Bronchial epithelial cell (primary cell): ENCODE results near the gene YAP1. TPM values are rescaled to one million over a fixed set of nuclear protein-coding genes. Genes with fewer than 3 reads are reported as not detected.

Experiments
- DNase-seq: peaks from one replicate; pipeline ENCODE4 v3.0.0-alpha.2; 2010; ENCODE audit warnings: low read depth
- FAIRE-seq: peaks from 2 replicates; lab custom pipeline; 2011; peaks lifted over from hg19 to GRCh38; lab: Jason Lieb, UNC
- H3K27me3 ChIP-seq: 2 replicates; pipeline ENCODE4 v1.5.1; 2011; ENCODE audit warnings: low read length; ENCODE audit not compliant: control insufficient read depth, insufficient read depth
- H3K36me3 ChIP-seq: 2 replicates; pipeline ENCODE4 v1.5.1; 2011; ENCODE audit warnings: low read length; ENCODE audit not compliant: control insufficient read depth, insufficient read depth
- H3K4me3 ChIP-seq: 2 replicates; pipeline ENCODE4 v1.5.1; 2011; ENCODE audit warnings: mild to moderate bottlenecking, low read depth, low read length, control low read depth
- total RNA-seq: library from RNA; depleted of rRNA; stranded (reverse); fragments of >200 nt; gene quantifications from 2 replicates; pipeline ENCODE4 v1.2.1, GENCODE V29; 2014
- TF ChIP-seq, protein P1 (sequence below): IDR thresholded peaks from 2 replicates; pipeline ENCODE4 v1.5.1; 2011; ENCODE audit warnings: mild to moderate bottlenecking, moderate library complexity, low read length, control low read depth, inconsistent platforms; ENCODE audit not compliant: insufficient read depth, severe bottlenecking

YAP1 gene
- total RNA-seq, 1 donor from 2014 or later: 151 TPM

DNA sequence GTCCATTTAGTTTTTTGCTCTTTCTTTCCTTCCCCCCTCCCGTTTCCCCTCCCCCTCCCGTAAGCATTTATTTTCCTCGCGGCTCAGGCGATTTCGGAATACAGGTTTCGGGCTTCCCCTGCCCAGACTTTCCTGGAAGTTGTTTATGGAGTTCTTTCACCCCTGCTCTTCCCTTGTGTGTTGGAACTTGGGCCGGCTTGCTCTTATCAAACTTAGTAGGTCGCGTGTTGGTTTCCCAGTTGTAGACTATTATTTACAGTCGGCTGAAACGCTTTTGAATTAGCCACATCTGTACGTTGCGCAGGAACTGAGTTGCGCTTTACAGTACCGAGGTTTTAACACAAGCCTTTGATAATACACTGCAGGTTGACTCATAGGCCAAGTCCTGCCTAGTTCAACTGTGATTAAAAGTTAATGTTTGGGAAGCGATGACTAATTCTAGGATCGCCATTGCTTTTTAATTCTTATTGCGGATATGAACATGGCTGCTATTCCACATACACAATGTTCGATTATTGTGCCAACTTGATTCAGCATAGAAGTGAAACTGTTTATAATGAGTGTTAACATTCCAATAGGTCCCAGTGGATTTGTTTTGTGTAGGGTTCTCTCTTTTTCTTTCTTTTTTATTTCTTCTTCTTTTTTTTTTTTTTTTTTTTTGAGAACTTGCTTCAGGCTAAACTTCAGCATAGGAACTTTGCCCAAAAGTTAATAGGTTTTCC is 1.7 kb downstream of the YAP1 start:
- Histone ChIP-seq H3K27me3 (no peaks in the 10 kb centered on the region), H3K4me3 (peak overlapping the region; percentile 96), H3K36me3 (no peaks in the 10 kb centered on the region)
- DNase-seq (peak; percentile 96), FAIRE-seq (peak; percentile 95)
- TF ChIP-seq, protein P1, sequence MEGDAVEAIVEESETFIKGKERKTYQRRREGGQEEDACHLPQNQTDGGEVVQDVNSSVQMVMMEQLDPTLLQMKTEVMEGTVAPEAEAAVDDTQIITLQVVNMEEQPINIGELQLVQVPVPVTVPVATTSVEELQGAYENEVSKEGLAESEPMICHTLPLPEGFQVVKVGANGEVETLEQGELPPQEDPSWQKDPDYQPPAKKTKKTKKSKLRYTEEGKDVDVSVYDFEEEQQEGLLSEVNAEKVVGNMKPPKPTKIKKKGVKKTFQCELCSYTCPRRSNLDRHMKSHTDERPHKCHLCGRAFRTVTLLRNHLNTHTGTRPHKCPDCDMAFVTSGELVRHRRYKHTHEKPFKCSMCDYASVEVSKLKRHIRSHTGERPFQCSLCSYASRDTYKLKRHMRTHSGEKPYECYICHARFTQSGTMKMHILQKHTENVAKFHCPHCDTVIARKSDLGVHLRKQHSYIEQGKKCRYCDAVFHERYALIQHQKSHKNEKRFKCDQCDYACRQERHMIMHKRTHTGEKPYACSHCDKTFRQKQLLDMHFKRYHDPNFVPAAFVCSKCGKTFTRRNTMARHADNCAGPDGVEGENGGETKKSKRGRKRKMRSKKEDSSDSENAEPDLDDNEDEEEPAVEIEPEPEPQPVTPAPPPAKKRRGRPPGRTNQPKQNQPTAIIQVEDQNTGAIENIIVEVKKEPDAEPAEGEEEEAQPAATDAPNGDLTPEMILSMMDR: no peak

DNA sequence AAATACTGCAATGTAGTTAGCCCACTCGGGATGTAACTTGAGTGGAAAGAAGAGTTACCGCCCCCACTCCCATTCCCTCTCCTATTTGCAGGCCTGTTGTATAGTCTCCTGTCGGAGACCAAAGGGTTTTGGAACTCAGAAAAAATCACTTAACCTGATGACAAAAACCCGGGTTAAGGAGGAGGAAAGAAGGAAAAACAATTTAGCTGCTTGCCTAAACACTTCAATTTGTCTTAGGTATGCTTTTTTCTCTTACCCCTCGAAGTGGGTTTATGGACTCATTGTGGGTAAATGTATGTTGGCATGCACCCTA is 2.2 kb downstream of the YAP1 start:
- no peak for FAIRE-seq
- no peaks in the 10 kb centered on the region for H3K27me3 ChIP-seq

DNA sequence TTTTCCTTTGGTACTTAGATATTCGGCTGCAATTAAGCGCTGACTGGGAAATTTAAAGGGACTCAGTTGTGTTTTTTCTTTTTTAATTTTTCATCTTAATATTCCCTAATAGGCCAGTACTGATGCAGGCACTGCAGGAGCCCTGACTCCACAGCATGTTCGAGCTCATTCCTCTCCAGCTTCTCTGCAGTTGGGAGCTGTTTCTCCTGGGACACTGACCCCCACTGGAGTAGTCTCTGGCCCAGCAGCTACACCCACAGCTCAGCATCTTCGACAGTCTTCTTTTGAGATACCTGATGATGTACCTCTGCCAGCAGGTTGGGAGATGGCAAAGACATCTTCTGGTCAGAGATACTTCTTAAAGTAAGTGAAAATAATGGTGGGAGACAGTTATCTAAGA is 3.8 kb downstream of the YAP1 start:
- DNase-seq (no peak), FAIRE-seq (no peak)
- no peaks in the 10 kb centered on the region for H3K27me3 ChIP-seq
- TF ChIP-seq, protein P1: no peak
- no peak overlapping the region for H3K4me3 ChIP-seq
- no peaks in the 10 kb centered on the region for H3K36me3 ChIP-seq

More for the DNA sequence above, 2.2 kb downstream of the YAP1 start:
- TF ChIP-seq, protein P1: no peak
- H3K4me3 ChIP-seq: peak overlapping the region; percentile 96
- DNase-seq: no peak
- no peaks in the 10 kb centered on the region for H3K36me3 ChIP-seq

DNA sequence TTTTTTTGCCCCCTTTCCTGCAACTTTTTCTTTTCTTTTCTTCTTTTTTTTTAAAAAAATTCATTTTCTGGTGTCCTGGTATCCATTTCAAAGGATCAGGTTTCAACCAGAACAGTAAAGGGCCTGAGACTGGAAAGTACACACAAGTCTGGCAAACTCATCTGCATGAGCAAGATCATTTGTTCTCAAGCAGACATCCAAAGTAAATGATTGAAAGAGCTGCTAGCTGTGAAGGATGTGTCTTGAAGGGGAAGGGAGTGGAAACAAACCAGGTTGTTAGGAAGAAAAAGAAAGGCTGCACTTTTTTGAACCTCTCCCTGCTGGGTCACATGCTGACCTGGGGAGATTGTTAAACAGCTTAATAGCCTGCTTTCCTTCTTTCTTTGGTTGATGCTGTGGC is 5.3 kb downstream of the YAP1 start:
- Histone ChIP-seq H3K36me3 (no peaks in the 10 kb centered on the region), H3K27me3 (no peaks in the 10 kb centered on the region), H3K4me3 (no peak overlapping the region)
- TF ChIP-seq, protein P1: no peak
- FAIRE-seq (no peak), DNase-seq (peak; percentile 41)

DNA sequence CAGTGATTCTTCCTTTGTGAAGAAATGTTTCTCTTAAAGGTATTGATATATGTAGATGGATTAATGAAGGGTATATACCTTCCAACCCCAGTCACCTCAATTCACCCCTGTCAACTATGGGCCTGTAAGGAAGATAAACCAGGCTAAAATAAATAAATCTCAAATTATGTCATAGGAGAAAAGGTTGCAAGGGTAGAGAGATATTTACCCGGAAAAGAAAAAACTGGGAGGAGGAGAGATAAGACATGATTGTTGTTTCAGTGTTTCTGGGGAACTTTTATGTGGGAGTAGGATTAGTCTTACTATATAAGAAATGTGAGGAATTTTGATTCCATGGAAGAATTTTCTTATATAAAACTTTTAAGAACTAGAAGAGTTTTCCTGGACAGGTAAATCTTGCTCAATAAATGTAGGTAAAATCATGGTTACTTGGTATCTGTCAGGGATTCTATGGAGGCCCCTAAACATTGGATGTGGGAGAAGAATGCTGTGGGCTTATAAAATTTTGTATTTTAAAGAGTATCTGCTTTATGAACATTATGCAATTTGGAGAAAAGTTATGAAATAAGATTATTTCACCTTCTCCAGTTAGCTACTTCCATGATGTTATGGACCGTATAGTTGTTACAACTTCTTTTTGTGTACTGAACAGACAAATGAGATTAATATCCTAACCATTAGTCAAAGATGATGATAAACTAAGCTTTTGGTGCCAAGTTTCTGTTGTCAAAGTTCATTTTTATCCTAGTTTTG is 6.4 kb downstream of the YAP1 start:
- no peaks in the 10 kb centered on the region for H3K36me3 ChIP-seq
- H3K4me3 ChIP-seq: no peak overlapping the region
- TF ChIP-seq, protein P1: no peak
- FAIRE-seq (no peak), DNase-seq (no peak)
- H3K27me3 ChIP-seq: no peaks in the 10 kb centered on the region
